EH (cell line): ENCODE results near the gene RAD1.
"Not testable (repeated sequence)": the region's sequence is repeated elsewhere in the genome, so short reads cannot be mapped to it uniquely, and the experiment has no call there.

Experiments
- DNase-seq: peaks from one replicate; pipeline ENCODE4 v3.0.0-alpha.2; 2015; ENCODE audit warnings: low read depth

RAD1 gene

GRCh38 chr5:34915139-34915855 lies at the start of gene RAD1, which contains the start of gene BRIX1:
RAD1 (minus strand) TSS chr5:34915504; CDS start chr5:34914892, 612 bp downstream.
BRIX1 (plus strand) TSS chr5:34915711; CDS start chr5:34915739, 28 bp downstream.
- peak; percentile 97 for DNase-seq

GRCh38 chr5:34959323-34959722 lies 44.0 kb upstream of the RAD1 start:
- peak; percentile 53 for DNase-seq

- peak; percentile 46 for DNase-seq
These were observed 42.8 kb upstream of the RAD1 start for GRCh38 chr5:34957857-34958690.

- DNase-seq = peak; percentile 43
These were observed 42.0 kb upstream of the RAD1 start for GRCh38 chr5:34957321-34957720.

GRCh38 chr5:34944460-34945047 lies 29.2 kb upstream of the RAD1 start:
- DNase-seq = no peak

GRCh38 chr5:34944044-34944443 lies 28.7 kb upstream of the RAD1 start:
- no peak for DNase-seq

- DNase-seq = no peak
These were observed 26.6 kb upstream of the RAD1 start for GRCh38 chr5:34941936-34942335.

- DNase-seq = no peak
These were observed 17.6 kb upstream of the RAD1 start for GRCh38 chr5:34932947-34933346.

- DNase-seq = no peak
These were observed 15.6 kb upstream of the RAD1 start for GRCh38 chr5:34930870-34931269.

- DNase-seq = peak; percentile 69
These were observed 15.1 kb upstream of the RAD1 start for GRCh38 chr5:34930462-34930844.

GRCh38 chr5:34929720-34930461 lies 14.6 kb upstream of the RAD1 start:
- DNase-seq = peak; percentile 84

GRCh38 chr5:34929134-34929719 lies 13.9 kb upstream of the RAD1 start, which contains the start of gene DNAJC21:
DNAJC21 (plus strand) TSS chr5:34929559; CDS start chr5:34929820, 261 bp downstream.
- peak; percentile 98 for DNase-seq

- no peak for DNase-seq
These were observed 13.0 kb upstream of the RAD1 start for GRCh38 chr5:34928267-34928666.

- no peak for DNase-seq
These were observed 12.5 kb upstream of the RAD1 start for GRCh38 chr5:34927785-34928184.

- no peak for DNase-seq
These were observed 11.1 kb upstream of the RAD1 start for GRCh38 chr5:34926318-34926888.

GRCh38 chr5:34924462-34924765 lies 9.1 kb upstream of the RAD1 start:
- no peak for DNase-seq

GRCh38 chr5:34923694-34924461 lies 8.6 kb upstream of the RAD1 start:
- peak; percentile 89 for DNase-seq

- not testable (repeated sequence) for DNase-seq
These were observed 8.0 kb upstream of the RAD1 start for GRCh38 chr5:34923256-34923655.

- no peak for DNase-seq
These were observed 3.8 kb upstream of the RAD1 start for GRCh38 chr5:34919077-34919476.

- DNase-seq = no peak
These were observed 2.7 kb upstream of the RAD1 start for GRCh38 chr5:34918025-34918424.

- no peak for DNase-seq
These were observed 1.2 kb upstream of the RAD1 start for GRCh38 chr5:34916518-34916917.
